ENCODE measurements around the gene LRSAM1.

LRSAM1 gene

DNA sequence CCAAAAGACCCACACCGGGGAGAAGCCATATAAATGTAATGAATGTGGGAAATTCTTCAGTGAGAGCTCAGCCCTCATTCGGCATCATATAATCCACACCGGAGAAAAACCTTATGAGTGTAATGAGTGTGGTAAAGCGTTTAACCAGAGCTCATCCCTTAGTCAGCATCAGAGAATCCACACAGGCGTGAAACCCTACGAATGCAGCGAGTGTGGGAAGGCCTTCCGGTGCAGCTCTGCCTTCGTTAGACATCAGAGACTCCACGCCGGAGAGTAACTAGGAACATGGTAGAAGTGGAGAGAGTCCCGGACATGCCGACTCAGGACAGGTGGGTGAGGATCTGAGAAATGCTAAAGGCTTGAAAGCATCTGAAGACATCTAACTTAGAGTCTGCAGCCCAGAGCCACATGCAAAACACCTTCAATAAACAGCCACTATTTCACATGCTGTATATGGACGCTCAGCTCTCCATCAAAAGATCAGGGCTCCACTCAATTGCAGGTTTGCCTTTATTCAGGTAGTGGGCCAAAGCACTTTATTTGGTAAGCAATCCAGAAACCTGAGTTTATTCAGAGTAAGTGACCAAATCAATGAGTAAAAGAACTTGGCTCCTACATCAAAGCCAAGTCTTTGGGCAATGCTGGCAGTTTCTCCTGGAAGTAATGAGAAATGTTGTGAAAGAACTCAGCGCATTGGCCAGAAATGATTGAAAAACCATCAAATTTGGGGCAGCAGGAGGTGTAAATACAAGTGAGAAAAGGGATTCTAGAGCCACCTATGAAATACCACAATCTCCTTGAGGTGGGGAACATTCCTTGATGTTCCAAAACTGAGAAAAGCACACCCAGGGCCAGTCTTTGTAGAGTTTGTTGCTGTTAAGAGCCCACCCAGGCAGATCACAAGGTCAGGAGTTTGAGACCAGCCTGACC is 6.1 kb upstream of the LRSAM1 start:
- no peak for TF ChIP-seq REST (IDR thresholded peaks at IDR 0.05; ENCODE audit: insufficient read depth in 1 of 2, low read depth in 2 of 2, low read length in 2 of 2)
- TF ChIP-seq TAF1 (IDR thresholded peaks at IDR 0.05; ENCODE audit: borderline replicate concordance, insufficient read depth, low read length): no peak
- no peak for TF ChIP-seq SIN3A (IDR thresholded peaks at IDR 0.05; ENCODE audit: borderline replicate concordance, insufficient read depth, low read length)
- TF ChIP-seq FOXP2 (optimal IDR thresholded peaks at IDR 0.05; ENCODE audit: borderline replicate concordance, extremely low read depth, extremely low read length, insufficient read depth): no peak
- no peak for TF ChIP-seq POLR2AphosphoS5 (IDR thresholded peaks at IDR 0.05; ENCODE audit: low read depth, low read length)

DNA sequence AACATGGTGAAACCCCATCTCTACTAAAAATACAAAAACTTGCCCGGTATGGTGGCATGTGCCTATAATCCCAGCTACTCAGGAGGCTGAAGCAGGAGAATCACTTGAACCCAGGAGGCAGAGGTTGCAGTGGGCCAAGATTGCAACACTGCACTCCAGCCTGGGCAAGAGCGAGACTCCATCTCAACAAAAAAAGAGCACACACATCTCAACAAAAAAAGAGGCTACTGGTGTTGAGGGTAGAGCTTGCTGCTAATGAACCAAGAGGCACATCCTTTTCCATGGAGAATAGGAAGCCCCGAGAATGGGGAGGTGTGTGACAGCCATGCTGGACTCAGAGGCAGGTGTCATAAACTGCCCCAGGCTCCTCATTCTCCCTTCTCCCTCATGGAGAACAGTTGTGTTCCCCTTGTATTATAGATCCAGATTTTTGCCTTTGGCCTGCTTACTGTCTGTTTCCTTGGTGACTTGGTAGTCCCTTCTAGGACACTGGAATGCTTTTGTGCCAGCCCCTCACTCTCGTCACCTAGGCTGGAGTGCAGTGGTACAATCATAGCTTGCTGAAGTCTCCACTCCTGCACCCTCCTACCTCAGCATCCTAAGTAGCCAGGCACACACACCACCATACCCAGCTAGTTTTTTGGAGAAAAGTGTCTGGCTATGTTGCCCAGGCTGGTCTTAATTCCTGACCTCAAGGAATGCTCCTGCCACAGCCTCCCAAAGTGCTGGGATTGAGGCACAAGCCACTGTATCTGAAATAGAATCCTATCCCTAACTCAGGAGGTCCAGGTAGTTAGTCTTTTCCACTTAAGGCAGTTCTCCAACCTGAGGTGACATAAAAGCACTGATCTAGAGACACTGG is 5.2 kb upstream of the LRSAM1 start:
- no peak for TF ChIP-seq TAF1 (IDR thresholded peaks at IDR 0.05; ENCODE audit: borderline replicate concordance, insufficient read depth, low read length)
- TF ChIP-seq SIN3A (IDR thresholded peaks at IDR 0.05; ENCODE audit: borderline replicate concordance, insufficient read depth, low read length): peak; percentile 62; the same call in 1 of the 2 replicates
- peak; percentile 84 for TF ChIP-seq POLR2AphosphoS5 (IDR thresholded peaks at IDR 0.05; ENCODE audit: low read depth, low read length)
- no peak for TF ChIP-seq FOXP2 (optimal IDR thresholded peaks at IDR 0.05; ENCODE audit: borderline replicate concordance, extremely low read depth, extremely low read length, insufficient read depth)

GRCh38 chr9:127446713-127447415 is 4.4 kb upstream of the LRSAM1 start:
- no peak for TF ChIP-seq FOXP2 (optimal IDR thresholded peaks at IDR 0.05; ENCODE audit: borderline replicate concordance, extremely low read depth, extremely low read length, insufficient read depth)
- TF ChIP-seq SIN3A (IDR thresholded peaks at IDR 0.05; ENCODE audit: borderline replicate concordance, insufficient read depth, low read length): no peak
- peak; percentile 20; the same call in 1 of the 2 replicates for TF ChIP-seq TAF1 (IDR thresholded peaks at IDR 0.05; ENCODE audit: borderline replicate concordance, insufficient read depth, low read length)
- 0 out of 2 replicates have a peak, but pooled peaks have one; percentile 8 for TF ChIP-seq POLR2AphosphoS5 (IDR thresholded peaks at IDR 0.05; ENCODE audit: low read depth, low read length)

DNA sequence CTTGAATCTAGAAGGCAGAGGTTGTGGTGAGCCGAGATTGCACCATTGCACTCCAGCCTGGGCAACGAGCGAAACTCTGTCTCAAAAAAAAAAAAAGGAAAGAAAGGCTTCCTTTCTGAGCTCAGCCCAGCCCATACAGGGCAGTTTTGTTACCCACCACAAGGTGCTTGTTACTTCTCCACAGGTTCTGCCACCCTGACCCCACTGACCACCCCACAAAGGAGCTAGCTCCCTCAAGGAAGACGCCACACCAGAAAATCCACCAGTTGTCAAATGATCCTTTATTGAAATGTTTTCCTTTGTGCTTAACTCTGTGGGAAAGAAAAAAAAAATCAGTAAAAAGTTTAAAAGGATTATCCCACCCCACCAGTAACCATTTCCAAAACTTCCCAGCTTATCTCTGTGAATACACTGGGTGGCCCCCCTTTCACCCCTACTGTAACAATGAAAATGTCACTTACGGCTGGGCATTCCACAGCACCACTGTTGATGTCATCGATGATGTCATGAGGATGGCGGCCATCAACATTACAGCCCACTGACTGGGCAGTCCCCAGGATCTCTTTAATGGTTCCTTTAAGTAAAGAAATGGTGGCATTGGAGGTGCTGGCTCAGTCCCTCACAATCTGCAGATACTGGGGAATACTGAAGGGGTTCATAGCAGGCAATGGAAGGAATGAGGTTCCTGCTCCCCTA is 3.7 kb upstream of the LRSAM1 start:
- TF ChIP-seq TAF1 (IDR thresholded peaks at IDR 0.05; ENCODE audit: borderline replicate concordance, insufficient read depth, low read length) (no peak), POLR2AphosphoS5 (IDR thresholded peaks at IDR 0.05; ENCODE audit: low read depth, low read length) (peak; percentile 49; the same call in 1 of the 2 replicates), FOXP2 (optimal IDR thresholded peaks at IDR 0.05; ENCODE audit: borderline replicate concordance, extremely low read depth, extremely low read length, insufficient read depth) (no peak)

- no peak for TF ChIP-seq TAF1 (IDR thresholded peaks at IDR 0.05; ENCODE audit: borderline replicate concordance, insufficient read depth, low read length)
- TF ChIP-seq REST (IDR thresholded peaks at IDR 0.05; ENCODE audit: insufficient read depth in 1 of 2, low read depth in 2 of 2, low read length in 2 of 2): no peak
- TF ChIP-seq POLR2AphosphoS5 (IDR thresholded peaks at IDR 0.05; ENCODE audit: low read depth, low read length): peak; percentile 35; the same call in 1 of the 2 replicates
- no peak for TF ChIP-seq SIN3A (IDR thresholded peaks at IDR 0.05; ENCODE audit: borderline replicate concordance, insufficient read depth, low read length)
- TF ChIP-seq FOXP2 (optimal IDR thresholded peaks at IDR 0.05; ENCODE audit: borderline replicate concordance, extremely low read depth, extremely low read length, insufficient read depth): no peak
Measured at GRCh38 chr9:127448112-127448805, 3.1 kb upstream of the LRSAM1 start.
